GM18870 (cell line): ENCODE results near the gene PDAP1.
"Not testable (repeated sequence)": the region's sequence is repeated elsewhere in the genome, so short reads cannot be mapped to it uniquely, and the experiment has no call there.

Experiments
- ATAC-seq: cut with Tn5 transposase; IDR thresholded peaks from one replicate; pipeline ENCODE4 v1.9.1; 2021; ENCODE audit warnings: moderate library complexity; ENCODE audit not compliant: unreplicated experiment

Gene PDAP1

GRCh38 chr7:99357701-99358490 lies 50.5 kb downstream of the PDAP1 start:
- no peak for ATAC-seq

- no peak for ATAC-seq
Measured at GRCh38 chr7:99355098-99355497, 53.3 kb downstream of the PDAP1 start.

- no peak for ATAC-seq
Measured at GRCh38 chr7:99352247-99352646, 56.1 kb downstream of the PDAP1 start.

- not testable (repeated sequence) for ATAC-seq
Measured at GRCh38 chr7:99350641-99351040, 57.8 kb downstream of the PDAP1 start.
